Vagina (tissue), 2 donors: ENCODE data around the gene MOGAT3. TPM values are rescaled to one million over a fixed set of nuclear protein-coding genes. Genes with fewer than 3 reads are reported as not detected.
A peak's percentile ranks its signal among the peaks of the same experiment; 100 is the strongest.

Experiments
- DNase-seq, 2 donors: peaks; one replicate each; pipeline ENCODE4 v3.0.0-alpha.2; 2017; ENCODE audit errors: extremely low spot score in 2 of 2
- H3K27ac ChIP-seq: fragments of 200-600 bp; sonication (generic); one replicate; pipeline ENCODE4 v1.5.1; 2019
- H3K27me3 ChIP-seq: fragments of 200-600 bp; sonication (generic); one replicate; pipeline ENCODE4 v1.5.1; 2019
- H3K36me3 ChIP-seq, 2 donors: fragments of 200-600 bp; sonication (generic); one replicate each; pipeline ENCODE4 v1.5.1; 2017 to 2019
- H3K4me1 ChIP-seq: fragments of 200-600 bp; sonication (generic); one replicate; pipeline ENCODE4 v1.5.1; 2019
- H3K4me3 ChIP-seq, 2 donors: fragments of 200-600 bp; sonication (generic); 1 replicate in 1 of 2; 2 replicates in 1 of 2; pipeline ENCODE4 v1.5.1; 2016 to 2019
- H3K9me3 ChIP-seq: fragments of 200-600 bp; sonication (generic); one replicate; pipeline ENCODE4 v1.5.1; 2019
- CTCF ChIP-seq, 3 experiments: fragments of 450-650 bp in 2 of 3; fragments of 200-600 bp in 1 of 3; sonication (generic) in 1 of 3; IDR thresholded peaks; one replicate each; pipeline ENCODE4 v1.5.1; 2017 to 2019; ENCODE audit warnings: antibody characterized with exemption in 3 of 3, mild to moderate bottlenecking in 2 of 3, moderate library complexity in 2 of 3
- POLR2A ChIP-seq, 2 donors: fragments of 450-650 bp; IDR thresholded peaks; one replicate each; pipeline ENCODE4 v1.6.1; 2017; ENCODE audit warnings: antibody characterized with exemption in 2 of 2, mild to moderate bottlenecking in 2 of 2, moderate library complexity in 2 of 2
- POLR2AphosphoS5 ChIP-seq, 2 donors: sonication (generic); formaldehyde crosslinking; IDR thresholded peaks; one replicate each; pipeline ENCODE4 v1.9.0; 2017; ENCODE audit warnings: antibody characterized with exemption in 2 of 2, mild to moderate bottlenecking in 2 of 2, low read depth in 1 of 2; ENCODE audit not compliant: insufficient read depth in 1 of 2
- intact Hi-C: fragments of 100-400 bp; cut with DNase I; formaldehyde crosslinking; loops from one replicate; pipeline ENCODE4 v1.15.1; 2023
- total RNA-seq: library from RNA; depleted of rRNA; stranded (reverse); fragments of >200 nt; gene quantifications from one replicate; pipeline ENCODE4 v1.2.3, GENCODE V29; 2016

Gene MOGAT3
- total RNA-seq, 1 donor from 2014 or later, result not detected

GRCh38 chr7:101217388-101218235, 16.8 kb upstream of the MOGAT3 start, which contains the start of the genes PLOD3 and ZNHIT1:
PLOD3 (minus strand) TSS chr7:101217581; CDS start chr7:101217274, 307 bp downstream.
ZNHIT1 (plus strand) TSS chr7:101218165; CDS start chr7:101218196, 31 bp downstream.
- Histone ChIP-seq H3K4me3 (peak within 1 kb of the TSS; percentile 66 to 70), H3K27ac (peak within 1 kb of the TSS; percentile 91), H3K27me3 (no peaks in the 10 kb centered on the region), H3K36me3 (peaks cover 0 to 15% of the 10 kb centered on the region in 2 donors), H3K4me1 (peaks cover 43% of the 10 kb centered on the region), H3K9me3 (no peaks in the 10 kb centered on the region)
- TF ChIP-seq POLR2AphosphoS5 (IDR thresholded peaks at IDR 0.05; ENCODE audit: insufficient read depth in 1 of 2, low read depth in 1 of 2), result peak; percentile 68 to 99
- TF ChIP-seq CTCF (IDR thresholded peaks at IDR 0.05), result no peak
- TF ChIP-seq POLR2A (IDR thresholded peaks at IDR 0.05), result peak in 1 of 2 donors; percentile 3
- intact Hi-C loops, result no loop called here
- DNase-seq, result peak in 1 of 2 donors; percentile 98

GRCh38 chr7:101216860-101217387, 16.1 kb upstream of the MOGAT3 start:
- DNase-seq, result no peak
- peaks cover 43% of the 10 kb centered on the region for H3K4me1 ChIP-seq
- H3K4me3 ChIP-seq, result peak overlapping the region; percentile 66 to 70
- intact Hi-C loops, result no loop called here
- H3K36me3 ChIP-seq, result peaks cover 0 to 19% of the 10 kb centered on the region in 2 donors
- TF ChIP-seq CTCF (IDR thresholded peaks at IDR 0.05) (no peak), POLR2AphosphoS5 (IDR thresholded peaks at IDR 0.05; ENCODE audit: insufficient read depth in 1 of 2, low read depth in 1 of 2) (no peak), POLR2A (IDR thresholded peaks at IDR 0.05) (no peak)
- peak overlapping the region; percentile 91 for H3K27ac ChIP-seq
- H3K27me3 ChIP-seq, result no peaks in the 10 kb centered on the region
- no peaks in the 10 kb centered on the region for H3K9me3 ChIP-seq

GRCh38 chr7:101216001-101216859, 15.4 kb upstream of the MOGAT3 start:
- peaks cover 0 to 26% of the 10 kb centered on the region in 2 donors for H3K36me3 ChIP-seq
- DNase-seq, result no peak
- H3K4me1 ChIP-seq, result peaks cover 43% of the 10 kb centered on the region
- intact Hi-C loops, result no loop called here
- H3K9me3 ChIP-seq, result no peaks in the 10 kb centered on the region
- TF ChIP-seq CTCF (IDR thresholded peaks at IDR 0.05) (no peak), POLR2AphosphoS5 (IDR thresholded peaks at IDR 0.05; ENCODE audit: insufficient read depth in 1 of 2, low read depth in 1 of 2) (no peak), POLR2A (IDR thresholded peaks at IDR 0.05) (no peak)
- peak overlapping the region; percentile 91 for H3K27ac ChIP-seq
- H3K4me3 ChIP-seq, result peak overlapping the region; percentile 66 to 70
- no peaks in the 10 kb centered on the region for H3K27me3 ChIP-seq

- no peak for TF ChIP-seq POLR2A (IDR thresholded peaks at IDR 0.05)
- H3K9me3 ChIP-seq, result no peaks in the 10 kb centered on the region
Observed at GRCh38 chr7:101212014-101212413, 11.2 kb upstream of the MOGAT3 start.

GRCh38 chr7:101211501-101211900, 10.7 kb upstream of the MOGAT3 start:
- Histone ChIP-seq H3K27me3 (no peaks in the 10 kb centered on the region), H3K36me3 (peaks cover 0 to 55% of the 10 kb centered on the region in 2 donors), H3K4me1 (peaks cover 10% of the 10 kb centered on the region), H3K4me3 (no peak overlapping the region), H3K9me3 (no peaks in the 10 kb centered on the region), H3K27ac (no peak overlapping the region)
- TF ChIP-seq POLR2AphosphoS5 (IDR thresholded peaks at IDR 0.05; ENCODE audit: insufficient read depth in 1 of 2, low read depth in 1 of 2) (no peak), CTCF (IDR thresholded peaks at IDR 0.05) (no peak), POLR2A (IDR thresholded peaks at IDR 0.05) (no peak)
- intact Hi-C loops, result no loop called here
- DNase-seq, result no peak

More at GRCh38 chr7:101212014-101212413, 11.2 kb upstream of the MOGAT3 start:
- intact Hi-C loops, result no loop called here
- H3K27me3 ChIP-seq, result no peaks in the 10 kb centered on the region
- no peak overlapping the region for H3K4me3 ChIP-seq
- H3K36me3 ChIP-seq, result peaks cover 0 to 55% of the 10 kb centered on the region in 2 donors
- H3K4me1 ChIP-seq, result peaks cover 15% of the 10 kb centered on the region
- DNase-seq, result no peak
- H3K27ac ChIP-seq, result no peak overlapping the region
